Measurements from ENCODE around the gene NECTIN1.

- no peak for TF ChIP-seq CTCF (conservative IDR thresholded peaks at IDR 0.05; ENCODE audit: low read length)
- TF ChIP-seq EZH2phosphoT487 (IDR thresholded peaks at IDR 0.05; ENCODE audit: borderline replicate concordance, low read depth, low read length) = no peak
Observed at GRCh38 chr11:119747868-119748660, 19.1 kb upstream of the NECTIN1 start.

Data from OCI-LY7 (cell line).